Measurements from ENCODE around the gene MBP. TPM values are rescaled to one million over a fixed set of nuclear protein-coding genes. Genes with fewer than 3 reads are reported as not detected.

Gene MBP
- total and polyA plus RNA-seq, 2 of the 4 experiments (the other 2 are of a cell fraction): 0.72 to 0.90 TPM

DNA sequence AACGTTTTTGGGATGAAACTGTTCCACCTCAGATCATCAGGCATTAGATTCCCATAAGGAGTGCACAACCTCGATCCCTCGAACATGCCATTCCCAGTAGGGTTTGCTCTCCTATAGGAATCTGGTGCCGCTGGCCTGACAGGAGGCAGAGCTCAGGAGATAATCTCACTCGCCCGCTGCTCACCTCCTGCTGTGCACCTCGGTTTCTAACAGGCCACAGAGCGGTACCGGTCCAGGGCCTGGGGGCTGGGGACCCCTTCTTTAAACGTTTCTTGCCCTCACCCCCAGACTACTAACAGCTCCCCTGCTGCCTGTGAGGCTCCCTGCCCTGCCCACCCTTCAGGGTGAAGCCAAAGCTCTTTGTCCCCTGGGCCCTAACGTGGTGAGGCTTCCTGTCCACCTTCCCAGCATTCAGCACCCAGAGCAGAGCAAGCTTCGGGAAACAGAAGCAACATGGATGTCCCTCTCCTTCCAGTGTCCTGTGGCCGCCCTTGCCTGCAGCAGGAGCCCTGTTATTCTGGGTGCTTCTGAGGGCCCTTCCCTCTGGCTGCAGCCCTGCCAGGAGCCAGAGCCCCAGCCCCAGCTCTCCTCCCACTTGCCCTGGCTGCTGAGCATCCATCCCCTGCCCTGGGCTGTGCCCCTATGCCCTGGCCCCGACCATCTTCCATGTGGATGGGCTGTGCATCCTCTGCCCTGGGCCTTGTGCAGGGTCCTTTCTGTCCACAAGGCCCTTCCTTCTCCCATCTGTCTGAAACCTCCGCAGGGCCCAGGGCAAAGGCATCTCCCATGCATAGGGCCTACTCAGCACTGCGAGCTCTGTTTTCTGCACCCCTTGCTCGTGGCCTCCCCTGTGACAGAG is 140.1 kb downstream of the MBP start (continued):
- TF ChIP-seq, protein P1, sequence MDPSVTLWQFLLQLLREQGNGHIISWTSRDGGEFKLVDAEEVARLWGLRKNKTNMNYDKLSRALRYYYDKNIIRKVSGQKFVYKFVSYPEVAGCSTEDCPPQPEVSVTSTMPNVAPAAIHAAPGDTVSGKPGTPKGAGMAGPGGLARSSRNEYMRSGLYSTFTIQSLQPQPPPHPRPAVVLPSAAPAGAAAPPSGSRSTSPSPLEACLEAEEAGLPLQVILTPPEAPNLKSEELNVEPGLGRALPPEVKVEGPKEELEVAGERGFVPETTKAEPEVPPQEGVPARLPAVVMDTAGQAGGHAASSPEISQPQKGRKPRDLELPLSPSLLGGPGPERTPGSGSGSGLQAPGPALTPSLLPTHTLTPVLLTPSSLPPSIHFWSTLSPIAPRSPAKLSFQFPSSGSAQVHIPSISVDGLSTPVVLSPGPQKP (IDR thresholded peaks at IDR 0.05; ENCODE audit: borderline replicate concordance, low read depth, low read length): no peak

DNA sequence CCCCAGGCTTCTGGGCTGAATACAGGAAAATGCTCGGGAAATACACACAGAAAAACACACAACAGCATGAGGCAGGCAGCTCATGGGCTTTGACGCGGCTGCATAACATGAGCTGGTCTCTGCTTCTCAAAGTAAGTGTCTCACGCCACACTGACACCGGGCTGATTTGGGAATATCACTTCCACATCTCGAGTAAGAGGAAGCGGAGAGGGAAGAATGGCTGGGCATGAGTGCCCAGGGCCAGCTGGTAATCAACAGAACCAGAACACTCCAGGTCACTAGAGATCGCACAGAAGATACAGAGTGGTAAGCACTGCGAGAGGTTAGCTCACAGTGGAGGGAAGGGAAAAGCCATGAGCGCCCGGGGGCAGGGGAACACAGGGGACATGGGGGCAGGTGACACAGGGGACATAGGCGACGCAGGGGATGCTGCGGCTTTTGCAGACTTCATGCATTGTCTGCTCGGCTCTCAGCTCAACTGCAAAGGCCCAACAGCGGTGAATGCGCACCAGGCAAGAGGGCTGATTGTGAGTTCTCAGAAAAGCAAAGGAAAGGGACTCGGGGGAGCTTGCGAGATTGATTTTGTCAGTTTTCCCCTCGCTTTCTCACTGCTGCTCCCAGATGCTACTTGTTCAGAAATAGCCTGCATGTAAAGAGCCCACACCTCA is 141.4 kb downstream of the MBP start:
- Histone ChIP-seq H3K4ac (ENCODE audit: low read depth, low read length) (no peak overlapping the region), H3K9me3 (ENCODE audit: control insufficient read depth, insufficient read depth, low read length) (no peaks in the 10 kb centered on the region), H3K4me3 (ENCODE audit: insufficient read depth, low read depth, low read length) (no peak overlapping the region), H3K9me1 (ENCODE audit: insufficient read depth, low read length) (no peaks in the 10 kb centered on the region), H2BK5ac (ENCODE audit: low read depth, low read length, poor library complexity, severe bottlenecking) (no peak overlapping the region), H2AK5ac (ENCODE audit: low read depth, low read length) (no peak overlapping the region), H3K79me1 (ENCODE audit: low read depth in 1 of 2, low read length in 2 of 2) (no peaks in the 10 kb centered on the region), H3K4me2 (ENCODE audit: low read depth, low read length) (no peak overlapping the region), H4K5ac (ENCODE audit: low read depth, low read length) (no peak overlapping the region), H2AK9ac (replicated peaks; ENCODE audit: low read depth, low read length, poor library complexity) (no peak overlapping the region), H3K4me1 (ENCODE audit: control insufficient read depth, insufficient read depth, low read length) (no peaks in the 10 kb centered on the region), H4K91ac (ENCODE audit: insufficient read depth, low read depth, low read length) (no peak overlapping the region), H3K9ac (ENCODE audit: low read depth, low read length) (no peak overlapping the region), H3K56ac (ENCODE audit: extremely low read depth, insufficient read depth, low read length) (no peak overlapping the region), H3K18ac (ENCODE audit: low read depth, low read length) (no peak overlapping the region), H2AFZ (replicated peaks; ENCODE audit: low read length, poor library complexity) (no peak overlapping the region), H3K36me3 (ENCODE audit: control insufficient read depth, insufficient read depth, low read length) (no peaks in the 10 kb centered on the region), H3K27me3 (ENCODE audit: control insufficient read depth, insufficient read depth, low read length) (peaks cover 12% of the 10 kb centered on the region), H3K23ac (ENCODE audit: low read depth, low read length) (no peak overlapping the region), H3K27ac (ENCODE audit: insufficient read depth, low read length) (no peak overlapping the region), H2BK120ac (ENCODE audit: low read depth, low read length) (no peak overlapping the region), H2BK15ac (ENCODE audit: low read depth, low read length) (no peak overlapping the region), H4K20me1 (ENCODE audit: insufficient read depth, low read length) (no peaks in the 10 kb centered on the region), H3K14ac (replicated peaks; ENCODE audit: low read depth, low read length) (no peak overlapping the region), H4K8ac (ENCODE audit: low read depth in 2 of 2, low read length in 2 of 2) (no peak overlapping the region), H2BK20ac (ENCODE audit: low read depth, low read length) (no peak overlapping the region)
- in situ Hi-C loops (cut with MboI; ENCODE audit: low sequenced_read_pairs): no loop called here
- dilution Hi-C loops (cut with HindIII; ENCODE audit: low sequenced_read_pairs, unreplicated experiment): no loop called here
- no TSS peak for BruUV-seq (replicated peaks)
- intact Hi-C loops (cut with micrococcal nuclease): no loop called here
- no peak for ATAC-seq (ENCODE audit: low read depth)
- ChIA-PET POLR2A (ENCODE audit: unreplicated experiment) (no interaction called here), CTCF (interaction anchor here (1.1 kb wide), 1 partner anchor 20 kb away, joined by 3 read pairs; no protein-coding TSS in a partner anchor)
- 84% methylated on average over 13 of the region's 20 CpGs; no CpG with 5 or more reads in 1 of the 2 experiments for WGBS, 2 experiments (ENCODE audit: extremely low coverage in 2 of 2, insufficient read length in 1 of 2)
- no peak for DNase-seq
- TF ChIP-seq CHD1 (IDR thresholded peaks at IDR 0.05; ENCODE audit: low read depth, low read length) (no peak), BHLHE40 (IDR thresholded peaks at IDR 0.05; ENCODE audit: low read depth, low read length) (no peak), SMC3 (IDR thresholded peaks at IDR 0.05; ENCODE audit: low read depth, low read length) (no peak), MAFK (IDR thresholded peaks at IDR 0.05; ENCODE audit: low read depth, low read length) (no peak), USF2 (IDR thresholded peaks at IDR 0.05; ENCODE audit: low read depth, low read length) (no peak), FOS (IDR thresholded peaks at IDR 0.05; ENCODE audit: low read depth, low read length) (no peak), NFE2L2 (IDR thresholded peaks at IDR 0.05; ENCODE audit: low read depth, low read length) (no peak)
- TF ChIP-seq, protein P2, sequence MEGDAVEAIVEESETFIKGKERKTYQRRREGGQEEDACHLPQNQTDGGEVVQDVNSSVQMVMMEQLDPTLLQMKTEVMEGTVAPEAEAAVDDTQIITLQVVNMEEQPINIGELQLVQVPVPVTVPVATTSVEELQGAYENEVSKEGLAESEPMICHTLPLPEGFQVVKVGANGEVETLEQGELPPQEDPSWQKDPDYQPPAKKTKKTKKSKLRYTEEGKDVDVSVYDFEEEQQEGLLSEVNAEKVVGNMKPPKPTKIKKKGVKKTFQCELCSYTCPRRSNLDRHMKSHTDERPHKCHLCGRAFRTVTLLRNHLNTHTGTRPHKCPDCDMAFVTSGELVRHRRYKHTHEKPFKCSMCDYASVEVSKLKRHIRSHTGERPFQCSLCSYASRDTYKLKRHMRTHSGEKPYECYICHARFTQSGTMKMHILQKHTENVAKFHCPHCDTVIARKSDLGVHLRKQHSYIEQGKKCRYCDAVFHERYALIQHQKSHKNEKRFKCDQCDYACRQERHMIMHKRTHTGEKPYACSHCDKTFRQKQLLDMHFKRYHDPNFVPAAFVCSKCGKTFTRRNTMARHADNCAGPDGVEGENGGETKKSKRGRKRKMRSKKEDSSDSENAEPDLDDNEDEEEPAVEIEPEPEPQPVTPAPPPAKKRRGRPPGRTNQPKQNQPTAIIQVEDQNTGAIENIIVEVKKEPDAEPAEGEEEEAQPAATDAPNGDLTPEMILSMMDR (conservative IDR thresholded peaks at IDR 0.05; ENCODE audit: low read depth, low read length): no peak

Measured in IMR-90 (cell line).